Bone marrow (tissue), 2 donors: ENCODE data around the gene ITGAL.

Source experiments
- DNase-seq, 2 donors: peaks; one replicate each; lab custom pipeline; 2025; lab: John Stamatoyannopoulos, UW

ITGAL gene

GRCh38 chr16:30541502-30542329, 69.2 kb downstream of the ITGAL start:
- no peak for DNase-seq

GRCh38 chr16:30543067-30543466, 70.5 kb downstream of the ITGAL start:
- no peak for DNase-seq

GRCh38 chr16:30546115-30546514, 73.6 kb downstream of the ITGAL start:
- DNase-seq = peak in 1 of 2 donors; percentile 37

- DNase-seq = no peak
Observed at GRCh38 chr16:30548416-30549253, 76.1 kb downstream of the ITGAL start.

- DNase-seq = no peak
Observed at GRCh38 chr16:30551781-30552180, 79.2 kb downstream of the ITGAL start.

GRCh38 chr16:30552956-30553355, 80.4 kb downstream of the ITGAL start:
- no peak for DNase-seq

GRCh38 chr16:30553393-30553899, 80.9 kb downstream of the ITGAL start:
- no peak for DNase-seq

- DNase-seq = no peak
Observed at GRCh38 chr16:30554557-30555314, 82.2 kb downstream of the ITGAL start.

- DNase-seq = no peak
Observed at GRCh38 chr16:30555315-30556124, 83.0 kb downstream of the ITGAL start.

GRCh38 chr16:30556125-30556473, 83.6 kb downstream of the ITGAL start:
- no peak for DNase-seq

GRCh38 chr16:30557707-30557956, 85.1 kb downstream of the ITGAL start:
- no peak for DNase-seq

- DNase-seq = peak; percentile 97 to 98
Observed at GRCh38 chr16:30557957-30558788, 85.6 kb downstream of the ITGAL start, which contains the start of gene ZNF764. Gene ZNF764 (minus strand): TSS chr16:30558374. CDS start chr16:30558182, 192 bp downstream.

GRCh38 chr16:30558789-30559377, 86.3 kb downstream of the ITGAL start:
- no peak for DNase-seq

GRCh38 chr16:30559690-30560089, 87.1 kb downstream of the ITGAL start:
- DNase-seq = no peak

- DNase-seq = peak; percentile 40 to 67
Observed at GRCh38 chr16:30561089-30561816, 88.7 kb downstream of the ITGAL start.

- no peak for DNase-seq
Observed at GRCh38 chr16:30562021-30562420, 89.5 kb downstream of the ITGAL start.

GRCh38 chr16:30565526-30565925, 93.0 kb downstream of the ITGAL start:
- no peak for DNase-seq

GRCh38 chr16:30565984-30566383, 93.4 kb downstream of the ITGAL start:
- DNase-seq = no peak

GRCh38 chr16:30566531-30566930, 94.0 kb downstream of the ITGAL start:
- DNase-seq = no peak
